ENCODE measurements around the gene ZNF358.
A peak's percentile ranks its signal among the peaks of the same experiment; 100 is the strongest.

Gene ZNF358

GRCh38 chr19:7533281-7533885 lies 17.5 kb downstream of the ZNF358 start:
- DNase-seq, result peak; percentile 68 to 84
- TF ChIP-seq, protein P1, sequence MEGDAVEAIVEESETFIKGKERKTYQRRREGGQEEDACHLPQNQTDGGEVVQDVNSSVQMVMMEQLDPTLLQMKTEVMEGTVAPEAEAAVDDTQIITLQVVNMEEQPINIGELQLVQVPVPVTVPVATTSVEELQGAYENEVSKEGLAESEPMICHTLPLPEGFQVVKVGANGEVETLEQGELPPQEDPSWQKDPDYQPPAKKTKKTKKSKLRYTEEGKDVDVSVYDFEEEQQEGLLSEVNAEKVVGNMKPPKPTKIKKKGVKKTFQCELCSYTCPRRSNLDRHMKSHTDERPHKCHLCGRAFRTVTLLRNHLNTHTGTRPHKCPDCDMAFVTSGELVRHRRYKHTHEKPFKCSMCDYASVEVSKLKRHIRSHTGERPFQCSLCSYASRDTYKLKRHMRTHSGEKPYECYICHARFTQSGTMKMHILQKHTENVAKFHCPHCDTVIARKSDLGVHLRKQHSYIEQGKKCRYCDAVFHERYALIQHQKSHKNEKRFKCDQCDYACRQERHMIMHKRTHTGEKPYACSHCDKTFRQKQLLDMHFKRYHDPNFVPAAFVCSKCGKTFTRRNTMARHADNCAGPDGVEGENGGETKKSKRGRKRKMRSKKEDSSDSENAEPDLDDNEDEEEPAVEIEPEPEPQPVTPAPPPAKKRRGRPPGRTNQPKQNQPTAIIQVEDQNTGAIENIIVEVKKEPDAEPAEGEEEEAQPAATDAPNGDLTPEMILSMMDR (IDR thresholded peaks at IDR 0.05), result no peak
- H3K27me3 ChIP-seq, result no peaks in the 10 kb centered on the region
- no peaks in the 10 kb centered on the region for H3K9me3 ChIP-seq
- intact Hi-C loops (cut with DNase I; ENCODE audit: low total_unique reads), result loop anchor here (10.0 kb wide), 1 partner anchor 139 kb away; no protein-coding TSS in a partner anchor
- H3K36me3 ChIP-seq, result peaks cover 7 to 57% (median 30%) of the 10 kb centered on the region in 3 donors
- H3K4me3 ChIP-seq, result peak overlapping the region; percentile 71 to 87
- H3K27ac ChIP-seq, result peak overlapping the region; percentile 87 to 97
- peaks cover 0 to 19% (median 14%) of the 10 kb centered on the region in 4 donors for H3K4me1 ChIP-seq

DNA sequence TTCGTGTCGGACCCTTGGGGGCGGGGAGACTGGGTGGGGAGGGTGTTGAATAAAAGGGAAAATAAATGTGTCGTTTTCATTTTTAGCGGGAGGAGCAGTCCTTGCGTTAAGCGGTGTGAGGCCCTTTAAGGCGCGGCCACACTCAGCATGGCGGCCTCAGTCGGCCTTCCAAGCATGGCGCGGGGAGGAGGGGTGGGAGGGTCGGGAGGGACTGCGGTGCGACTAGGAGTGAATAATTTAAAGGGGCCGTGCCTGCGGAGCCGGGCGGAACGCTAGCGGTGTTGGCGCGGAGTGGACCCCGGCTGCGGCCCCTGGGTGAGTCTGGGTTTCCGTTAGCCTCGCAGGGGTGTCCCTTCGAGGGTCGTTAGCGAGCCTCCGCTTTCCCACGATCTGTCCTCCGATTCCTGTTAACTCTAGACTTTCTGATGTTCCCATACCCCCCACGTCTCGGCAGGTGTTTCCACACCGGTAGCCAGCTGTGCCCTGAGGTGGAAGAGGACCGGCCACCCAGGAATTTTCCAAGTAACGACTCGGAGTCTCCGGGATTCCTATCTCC lies 18.1 kb downstream of the ZNF358 start:
- H3K27ac ChIP-seq, result peak overlapping the region; percentile 87 to 97
- TF ChIP-seq, protein P1 (IDR thresholded peaks at IDR 0.05), result no peak
- no peaks in the 10 kb centered on the region for H3K9me3 ChIP-seq
- H3K27me3 ChIP-seq, result no peaks in the 10 kb centered on the region
- peaks cover 0 to 19% (median 14%) of the 10 kb centered on the region in 4 donors for H3K4me1 ChIP-seq
- DNase-seq, result peak; percentile 87 to 94
- intact Hi-C loops (cut with DNase I; ENCODE audit: low total_unique reads), result loop anchor here (10.0 kb wide), 1 partner anchor 139 kb away; no protein-coding TSS in a partner anchor
- peak overlapping the region; percentile 71 to 87 for H3K4me3 ChIP-seq
- peaks cover 10 to 57% (median 31%) of the 10 kb centered on the region in 3 donors for H3K36me3 ChIP-seq

- Histone ChIP-seq H3K4me3 (peak overlapping the region; percentile 71 to 87), H3K36me3 (peaks cover 14 to 57% (median 29%) of the 10 kb centered on the region in 3 donors), H3K4me1 (peaks cover 0 to 19% (median 14%) of the 10 kb centered on the region in 4 donors), H3K27me3 (no peaks in the 10 kb centered on the region), H3K9me3 (no peaks in the 10 kb centered on the region), H3K27ac (peak overlapping the region; percentile 87 to 97)
- TF ChIP-seq, protein P1 (IDR thresholded peaks at IDR 0.05), result no peak
- DNase-seq, result peak; percentile 86 to 89
- intact Hi-C loops (cut with DNase I; ENCODE audit: low total_unique reads), result loop anchor here (5.0 to 10.0 kb wide), 2 partner anchors 47 to 140 kb away; partner anchors contain the start of gene PEX11G
Observed at GRCh38 chr19:7534531-7535046, 18.7 kb downstream of the ZNF358 start.

DNA sequence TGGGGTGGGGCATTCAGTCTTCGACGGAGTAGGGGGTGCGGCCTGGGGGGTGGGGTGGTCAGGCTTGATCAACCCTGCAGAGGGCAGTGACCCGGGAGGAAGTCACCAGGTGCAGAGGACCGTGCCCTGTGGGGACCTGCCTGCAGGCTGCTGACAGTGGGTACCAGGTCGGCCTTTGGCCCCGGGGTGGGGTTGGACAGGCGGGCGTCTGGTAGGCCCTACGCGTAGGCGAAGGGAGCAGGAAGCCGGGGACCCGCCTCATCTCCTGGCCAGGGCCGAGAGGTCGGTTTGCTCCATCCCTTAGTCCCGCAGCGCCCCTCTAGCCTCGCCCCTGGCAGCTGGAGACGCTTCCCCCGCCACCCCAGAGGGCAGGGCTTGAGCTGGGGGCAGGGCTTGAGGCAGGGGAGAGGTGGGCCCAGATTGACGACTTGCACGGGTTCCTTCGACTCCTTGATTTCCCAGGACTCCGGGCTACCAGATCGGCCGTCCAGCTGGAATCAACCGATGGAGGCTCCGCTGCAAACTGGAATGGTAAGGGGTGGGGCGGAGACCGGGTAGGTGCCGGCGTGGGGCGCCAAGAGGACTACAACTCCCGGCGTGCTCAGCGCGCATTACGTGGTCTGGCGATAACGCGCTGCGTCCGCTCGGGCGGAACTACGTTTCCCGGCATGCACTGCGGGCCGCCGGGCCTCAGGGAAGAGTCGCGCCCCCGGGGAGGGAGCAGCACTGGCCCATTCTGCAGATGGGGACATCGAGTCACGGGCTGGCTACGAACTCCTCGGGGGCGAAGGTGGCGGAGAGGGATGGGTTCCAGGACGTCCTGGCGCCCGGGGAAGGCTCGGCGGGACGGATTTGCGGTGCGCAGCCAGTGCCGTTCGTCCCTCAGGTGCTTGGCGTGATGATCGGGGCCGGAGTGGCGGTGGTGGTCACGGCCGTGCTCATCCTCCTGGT lies 19.4 kb downstream of the ZNF358 start, which contains the start of gene PNPLA6:
Gene PNPLA6, plus strand, starts transcription at position 671 of the 951 bp plus-strand sequence. Its CDS starts 72 bp downstream, at position 743.
- peak within 1 kb of the TSS; percentile 71 to 87 for H3K4me3 ChIP-seq
- H3K4me1 ChIP-seq, result peaks cover 0 to 19% (median 14%) of the 10 kb centered on the region in 4 donors
- peaks cover 20 to 57% (median 29%) of the 10 kb centered on the region in 3 donors for H3K36me3 ChIP-seq
- no peaks in the 10 kb centered on the region for H3K9me3 ChIP-seq
- H3K27ac ChIP-seq, result peak within 1 kb of the TSS; percentile 87 to 97
- TF ChIP-seq, protein P1 (IDR thresholded peaks at IDR 0.05), result no peak
- no peaks in the 10 kb centered on the region for H3K27me3 ChIP-seq
- DNase-seq, result peak; percentile 94 to 97
- intact Hi-C loops (cut with DNase I; ENCODE audit: low total_unique reads), result loop anchor here (5.0 to 10.0 kb wide), 2 partner anchors 48 to 141 kb away; partner anchors contain the start of gene PEX11G

All from tibial artery (tissue), 4 donors.